ENCODE results near the gene JAG2.

DNA sequence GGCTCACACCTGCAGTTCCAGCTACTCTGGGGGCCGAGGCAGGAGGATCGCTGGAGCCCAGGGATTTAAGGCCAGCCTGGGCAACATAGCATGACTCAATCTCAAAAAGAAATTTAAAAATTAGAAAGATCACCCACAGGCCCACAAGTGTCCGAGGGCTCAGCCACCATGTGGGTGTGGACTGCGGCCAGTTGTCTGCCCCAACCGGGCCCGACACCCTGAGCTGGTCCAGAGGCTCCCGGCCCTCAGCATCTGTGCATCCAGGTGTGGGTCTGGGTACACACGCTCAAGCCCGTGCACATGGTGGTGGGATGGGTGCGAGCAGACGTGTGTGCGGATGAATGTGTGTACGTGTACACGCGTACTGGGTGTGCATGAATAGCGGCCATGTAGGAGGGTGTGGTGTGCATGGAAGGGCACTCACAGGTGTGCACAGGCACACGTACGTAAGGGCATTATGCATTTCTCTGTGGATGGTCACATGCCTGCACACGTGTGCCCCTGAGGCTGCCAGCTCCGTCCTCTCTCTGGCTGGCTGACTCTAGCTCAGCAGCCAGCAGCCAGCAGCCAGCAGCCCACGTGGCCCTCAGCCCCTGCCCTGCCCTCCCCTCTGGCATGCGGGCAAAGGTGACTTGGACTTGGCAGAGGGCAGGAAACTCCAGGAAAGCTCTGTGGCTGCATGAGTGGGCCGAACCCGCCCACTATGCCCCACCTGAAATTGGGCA is 35.8 kb upstream of the JAG2 start:
- TF ChIP-seq, protein P1, sequence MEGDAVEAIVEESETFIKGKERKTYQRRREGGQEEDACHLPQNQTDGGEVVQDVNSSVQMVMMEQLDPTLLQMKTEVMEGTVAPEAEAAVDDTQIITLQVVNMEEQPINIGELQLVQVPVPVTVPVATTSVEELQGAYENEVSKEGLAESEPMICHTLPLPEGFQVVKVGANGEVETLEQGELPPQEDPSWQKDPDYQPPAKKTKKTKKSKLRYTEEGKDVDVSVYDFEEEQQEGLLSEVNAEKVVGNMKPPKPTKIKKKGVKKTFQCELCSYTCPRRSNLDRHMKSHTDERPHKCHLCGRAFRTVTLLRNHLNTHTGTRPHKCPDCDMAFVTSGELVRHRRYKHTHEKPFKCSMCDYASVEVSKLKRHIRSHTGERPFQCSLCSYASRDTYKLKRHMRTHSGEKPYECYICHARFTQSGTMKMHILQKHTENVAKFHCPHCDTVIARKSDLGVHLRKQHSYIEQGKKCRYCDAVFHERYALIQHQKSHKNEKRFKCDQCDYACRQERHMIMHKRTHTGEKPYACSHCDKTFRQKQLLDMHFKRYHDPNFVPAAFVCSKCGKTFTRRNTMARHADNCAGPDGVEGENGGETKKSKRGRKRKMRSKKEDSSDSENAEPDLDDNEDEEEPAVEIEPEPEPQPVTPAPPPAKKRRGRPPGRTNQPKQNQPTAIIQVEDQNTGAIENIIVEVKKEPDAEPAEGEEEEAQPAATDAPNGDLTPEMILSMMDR (IDR thresholded peaks at IDR 0.05; ENCODE audit: borderline replicate concordance, extremely low read depth, low read length, poor library complexity, severe bottlenecking): no peak
- no peak for TF ChIP-seq EZH2 (IDR thresholded peaks at IDR 0.05; ENCODE audit: borderline replicate concordance, low read depth, low read length, severe bottlenecking)

All from DND-41 (cell line).